ENCODE data around the gene ANKRD27. TPM values are rescaled to one million over a fixed set of nuclear protein-coding genes. Genes with fewer than 3 reads are reported as not detected.
A peak's percentile ranks its signal among the peaks of the same experiment; 100 is the strongest.
"Not testable (repeated sequence)": the region's sequence is repeated elsewhere in the genome, so short reads cannot be mapped to it uniquely, and the experiment has no call there.

The ANKRD27 gene
- total RNA-seq (2014; rRNA removed; shearing (Covaris generic)) = 37.5 and 45.3 TPM in 2 replicates
- 25.0 and 29.2 TPM in 2 replicates for polyA plus RNA-seq (2015; cell fraction: cytosol; rRNA removed)
- 44.0 and 46.6 TPM in 2 replicates for polyA plus RNA-seq (2015; cell fraction: nucleus; rRNA removed)

DNA sequence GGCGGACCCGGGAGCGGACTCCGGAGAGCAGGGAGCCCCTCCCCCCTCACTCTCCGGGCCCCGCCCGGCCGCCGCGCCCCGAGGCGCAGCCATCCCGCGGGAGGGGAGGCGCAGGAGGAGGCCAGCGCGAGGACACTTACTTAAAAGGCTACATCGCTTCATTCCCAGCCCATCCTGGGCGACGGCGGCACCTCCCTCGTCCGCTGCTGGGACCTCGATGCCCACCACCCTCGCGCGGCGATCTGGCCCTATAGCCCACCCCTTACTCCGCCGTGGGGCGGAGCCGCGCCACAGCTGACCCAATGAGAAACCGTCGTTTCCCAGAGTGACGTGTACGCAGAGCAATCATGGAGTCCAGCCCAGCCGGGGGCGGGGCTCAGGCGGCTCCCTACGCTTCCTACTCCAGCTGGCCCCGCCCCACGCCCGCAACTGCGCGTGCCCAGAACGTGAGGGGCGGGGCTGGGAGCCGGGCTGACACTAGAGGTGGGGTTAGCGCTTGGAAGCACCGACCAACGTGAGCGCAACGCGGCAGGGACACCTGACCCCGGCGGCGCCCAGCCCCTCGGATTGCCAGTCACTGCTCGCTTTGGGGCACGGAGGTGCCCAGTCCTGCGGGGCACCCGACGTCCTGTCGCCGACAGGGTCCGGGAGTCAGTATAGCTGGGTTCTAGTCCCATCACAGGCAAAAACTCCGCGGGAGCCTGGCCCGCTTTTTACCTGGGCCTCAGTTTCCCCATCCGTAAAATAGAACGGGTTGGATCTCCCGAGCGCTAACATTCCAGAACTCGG is at the start of gene ANKRD27:
Gene ANKRD27, minus strand, starts transcription at position 250 of the 789 bp plus-strand sequence. CDS start 16,165 bp downstream, outside the sequence.
- peak; percentile 97 for DNase-seq (ENCODE audit: low read depth)

- DNase-seq (ENCODE audit: low read depth) = no peak
Observed at GRCh38 chr19:32720936-32721250, 45.9 kb upstream of the ANKRD27 start.

DNA sequence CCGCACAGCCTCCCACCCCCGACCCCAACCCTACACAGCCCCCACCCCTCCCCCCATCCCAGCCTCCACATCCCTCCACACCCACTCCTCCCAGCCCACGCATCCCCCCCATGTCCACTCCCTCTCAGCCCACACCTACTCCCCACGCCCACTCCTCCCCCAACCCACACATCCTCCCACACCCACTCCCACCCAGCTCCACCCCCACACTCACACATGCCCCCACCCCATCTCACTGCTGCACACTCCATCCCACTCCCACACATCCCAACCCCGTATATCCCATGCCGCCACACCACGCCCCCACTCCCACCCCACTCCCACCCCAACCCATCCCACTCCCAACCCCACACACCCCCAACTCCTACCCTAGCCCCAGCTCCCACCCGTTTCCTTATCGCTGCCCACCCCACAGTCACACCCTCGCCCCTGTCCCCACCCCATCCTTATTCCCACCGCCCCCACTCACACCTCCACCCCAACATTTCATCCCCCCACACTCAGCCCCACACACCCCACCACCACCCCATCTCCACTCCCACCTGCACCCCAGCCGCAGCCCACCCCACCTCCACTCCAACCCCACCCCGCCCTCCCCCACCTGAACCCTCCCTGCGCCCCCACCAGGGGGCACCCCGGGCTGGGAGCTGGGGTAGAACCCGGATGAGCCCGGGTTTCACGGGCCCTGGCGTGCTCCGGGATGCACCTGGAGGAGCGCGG is 45.4 kb upstream of the ANKRD27 start:
- DNase-seq (ENCODE audit: low read depth) = no peak

- no peak for DNase-seq (ENCODE audit: low read depth)
Observed at GRCh38 chr19:32719611-32720059, 44.7 kb upstream of the ANKRD27 start, which contains the start of gene TDRD12. Gene TDRD12, plus strand, starts transcription at chr19:32719767. Its CDS starts 306 bp downstream, at chr19:32720073.

DNA sequence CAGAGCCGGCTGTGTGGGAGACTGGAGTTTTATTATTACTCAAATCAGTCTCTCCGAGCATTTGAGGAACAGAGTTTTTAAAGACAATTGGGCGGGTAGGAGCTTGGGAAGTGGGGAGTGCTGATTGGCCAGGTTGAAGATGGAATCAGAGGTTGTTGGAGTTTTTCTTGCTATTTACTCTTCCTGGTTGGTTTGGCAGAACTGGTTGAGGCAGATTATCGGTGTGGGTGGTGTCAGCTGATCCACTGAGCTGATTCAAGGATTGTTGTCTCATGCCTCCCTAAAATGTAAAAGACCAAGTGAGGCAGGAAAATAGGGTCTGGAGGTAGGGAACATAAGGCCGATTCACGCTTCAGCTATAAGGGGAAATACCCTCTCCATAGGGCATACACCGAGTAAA is 43.3 kb upstream of the ANKRD27 start:
- DNase-seq (ENCODE audit: low read depth) = no peak

DNA sequence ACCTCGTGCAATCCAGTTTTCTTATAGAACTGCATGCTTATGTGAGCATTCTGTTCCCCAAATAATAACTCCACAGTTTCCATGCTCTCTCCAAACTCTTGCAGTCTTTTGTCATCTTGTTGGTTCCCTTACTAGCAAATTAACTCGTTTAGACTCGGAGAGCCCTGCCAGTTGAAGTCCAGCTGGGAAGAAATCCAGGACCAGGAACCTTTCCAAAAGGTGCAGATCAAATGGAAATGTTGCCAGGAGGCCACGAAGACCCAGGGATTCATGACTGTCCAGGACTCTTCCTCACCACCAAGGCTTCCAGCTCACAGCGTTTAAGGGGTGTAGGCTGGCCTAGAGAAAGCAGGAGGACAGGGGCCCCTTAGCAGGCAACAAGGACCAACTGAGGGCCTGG is 42.5 kb upstream of the ANKRD27 start:
- no peak for DNase-seq (ENCODE audit: low read depth)

GRCh38 chr19:32716203-32716602 is 41.2 kb upstream of the ANKRD27 start:
- DNase-seq (ENCODE audit: low read depth) = not testable (repeated sequence)

GRCh38 chr19:32711747-32712146 is 36.8 kb upstream of the ANKRD27 start:
- DNase-seq (ENCODE audit: low read depth) = no peak

DNA sequence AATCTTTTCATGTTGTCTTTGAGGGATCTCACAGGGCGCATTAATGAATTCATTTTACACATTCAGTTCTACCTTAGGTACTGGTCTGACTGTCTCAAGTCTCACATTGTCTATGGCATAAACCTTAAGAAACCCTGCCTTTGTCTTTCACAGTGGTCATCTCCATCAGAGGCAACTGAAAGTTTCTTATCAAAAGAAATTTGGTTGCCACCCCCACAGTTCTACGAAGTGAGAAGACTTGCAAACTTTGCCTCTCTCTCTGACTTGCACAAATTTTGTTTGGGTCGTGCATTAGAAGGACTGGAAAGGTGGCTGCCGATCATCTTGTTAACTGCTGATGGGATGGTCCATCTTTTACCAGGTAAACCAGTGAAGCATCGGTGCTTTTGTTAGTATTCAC is 34.1 kb upstream of the ANKRD27 start:
- no peak for DNase-seq (ENCODE audit: low read depth)

GRCh38 chr19:32708457-32708856 is 33.5 kb upstream of the ANKRD27 start:
- no peak for DNase-seq (ENCODE audit: low read depth)

DNA sequence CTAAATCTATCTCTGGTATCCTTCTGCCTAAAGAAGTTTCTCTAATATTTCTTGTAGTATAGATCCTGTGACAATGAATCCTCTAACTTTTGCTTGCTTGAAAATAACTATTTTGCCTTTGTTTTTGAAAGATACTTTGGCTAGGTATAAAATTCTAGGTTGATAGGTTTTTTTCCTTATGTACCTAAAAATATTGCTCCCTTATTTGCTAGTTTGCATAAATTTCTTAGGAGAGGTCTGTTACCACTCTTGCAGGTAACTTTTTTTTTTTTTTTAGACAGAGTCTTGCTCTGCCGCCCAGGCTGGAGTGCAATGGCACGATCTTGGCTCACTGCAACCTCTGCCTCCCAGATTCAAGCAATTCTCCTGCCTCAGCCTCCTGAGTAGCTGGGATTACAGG is 29.0 kb upstream of the ANKRD27 start:
- DNase-seq (ENCODE audit: low read depth) = not testable (repeated sequence)

DNA sequence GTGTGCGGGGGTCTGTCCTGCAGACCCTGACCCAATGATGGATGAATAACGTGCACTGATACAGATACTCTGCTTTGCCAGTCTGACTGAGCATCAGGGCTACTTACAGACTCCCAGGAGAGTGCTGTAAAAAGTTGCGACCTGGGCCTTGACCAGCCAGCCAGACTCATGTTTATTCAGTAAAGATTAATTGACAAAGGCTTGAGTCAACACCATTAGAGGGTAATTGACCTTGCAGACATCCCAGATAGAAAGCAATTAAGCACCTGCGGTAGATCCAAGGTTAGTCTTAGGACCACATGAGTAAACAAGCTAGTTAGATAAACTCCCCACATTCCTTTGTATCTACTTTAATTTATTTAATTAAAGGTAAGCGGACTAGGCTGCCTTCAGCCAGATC is 27.0 kb upstream of the ANKRD27 start:
- DNase-seq (ENCODE audit: low read depth) = no peak

DNA sequence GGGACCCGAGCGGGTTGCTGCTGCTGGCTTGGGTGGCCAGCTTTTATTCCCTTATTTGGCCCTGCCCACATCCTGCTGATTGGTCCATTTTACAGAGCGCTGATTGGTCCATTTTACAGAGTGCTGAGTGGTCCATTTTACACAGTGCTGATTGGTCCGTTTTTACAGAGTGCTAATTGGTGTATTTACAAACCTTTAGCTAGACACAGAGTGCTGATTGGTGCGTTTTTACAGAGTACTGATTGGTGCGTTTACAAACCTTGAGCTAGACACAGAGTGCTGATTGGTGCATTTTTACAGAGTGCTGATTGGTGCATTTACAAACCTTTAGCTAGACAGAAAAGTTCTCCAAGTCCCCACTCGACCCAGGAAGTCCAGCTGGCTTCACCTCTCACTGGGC is 25.1 kb upstream of the ANKRD27 start:
- DNase-seq (ENCODE audit: low read depth) = not testable (repeated sequence)

GRCh38 chr19:32696771-32697170 is 21.8 kb upstream of the ANKRD27 start:
- DNase-seq (ENCODE audit: low read depth) = not testable (repeated sequence)

DNA sequence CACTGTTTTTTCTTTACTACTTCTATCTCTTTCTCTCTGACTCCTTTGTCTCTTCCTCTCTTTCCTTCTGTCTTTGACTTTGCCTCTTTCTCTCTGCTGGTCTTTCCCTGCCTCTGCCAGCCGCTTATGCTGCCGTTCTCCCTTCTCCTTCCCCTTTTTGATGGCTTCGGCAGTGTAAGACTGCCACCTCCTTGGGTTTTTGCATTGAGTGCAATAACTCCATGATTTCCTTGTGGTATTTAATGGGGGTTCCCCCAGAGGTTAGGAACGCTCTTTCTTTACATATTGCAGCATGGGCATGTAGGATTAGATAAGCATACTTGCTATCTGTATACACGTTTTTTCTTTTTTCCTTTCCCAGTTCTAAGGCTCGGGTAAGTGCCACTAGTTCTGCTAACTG is 20.5 kb upstream of the ANKRD27 start:
- not testable (repeated sequence) for DNase-seq (ENCODE audit: low read depth)

DNA sequence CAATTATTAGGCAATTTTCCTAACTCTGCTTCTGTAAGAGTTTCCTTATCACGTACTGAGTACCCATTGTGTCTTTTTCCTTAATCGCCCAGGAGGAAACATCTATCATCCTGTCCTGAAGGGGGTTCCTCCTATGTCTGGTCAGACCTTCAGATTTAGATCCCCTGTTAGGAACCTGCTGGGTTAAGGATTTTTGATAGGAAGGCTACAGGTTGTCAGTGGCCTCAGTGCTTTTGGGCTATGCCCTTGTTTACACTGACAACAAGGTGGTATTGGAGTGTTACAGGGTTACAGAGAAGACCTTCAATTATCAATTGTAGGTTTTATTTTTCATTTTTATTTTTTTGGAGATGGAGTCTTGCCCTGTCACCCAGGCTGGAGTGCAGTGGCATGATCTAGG is 19.9 kb upstream of the ANKRD27 start:
- DNase-seq (ENCODE audit: low read depth) = not testable (repeated sequence)

GRCh38 chr19:32694316-32694715 is 19.3 kb upstream of the ANKRD27 start:
- DNase-seq (ENCODE audit: low read depth) = not testable (repeated sequence)

- peak; percentile 24 for DNase-seq (ENCODE audit: low read depth)
Observed at GRCh38 chr19:32693151-32694108, 18.4 kb upstream of the ANKRD27 start.

DNA sequence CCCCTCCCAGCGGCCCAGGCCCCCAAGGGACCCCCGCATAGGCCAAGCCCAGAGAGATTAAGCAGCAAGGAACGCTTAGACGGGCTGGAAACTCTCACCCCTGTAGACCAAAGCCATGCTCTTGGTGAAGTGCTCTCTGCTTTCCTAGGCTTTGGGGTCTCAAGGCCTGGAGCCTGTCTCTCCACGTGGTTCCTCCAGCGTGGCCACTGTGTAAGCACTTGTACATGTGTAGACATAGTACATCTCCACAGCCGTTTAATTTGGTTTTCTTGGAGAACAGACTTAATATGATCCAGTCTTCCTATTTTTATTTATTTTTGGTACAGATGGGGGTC is 17.7 kb upstream of the ANKRD27 start:
- DNase-seq (ENCODE audit: low read depth) = peak; percentile 11

DNA sequence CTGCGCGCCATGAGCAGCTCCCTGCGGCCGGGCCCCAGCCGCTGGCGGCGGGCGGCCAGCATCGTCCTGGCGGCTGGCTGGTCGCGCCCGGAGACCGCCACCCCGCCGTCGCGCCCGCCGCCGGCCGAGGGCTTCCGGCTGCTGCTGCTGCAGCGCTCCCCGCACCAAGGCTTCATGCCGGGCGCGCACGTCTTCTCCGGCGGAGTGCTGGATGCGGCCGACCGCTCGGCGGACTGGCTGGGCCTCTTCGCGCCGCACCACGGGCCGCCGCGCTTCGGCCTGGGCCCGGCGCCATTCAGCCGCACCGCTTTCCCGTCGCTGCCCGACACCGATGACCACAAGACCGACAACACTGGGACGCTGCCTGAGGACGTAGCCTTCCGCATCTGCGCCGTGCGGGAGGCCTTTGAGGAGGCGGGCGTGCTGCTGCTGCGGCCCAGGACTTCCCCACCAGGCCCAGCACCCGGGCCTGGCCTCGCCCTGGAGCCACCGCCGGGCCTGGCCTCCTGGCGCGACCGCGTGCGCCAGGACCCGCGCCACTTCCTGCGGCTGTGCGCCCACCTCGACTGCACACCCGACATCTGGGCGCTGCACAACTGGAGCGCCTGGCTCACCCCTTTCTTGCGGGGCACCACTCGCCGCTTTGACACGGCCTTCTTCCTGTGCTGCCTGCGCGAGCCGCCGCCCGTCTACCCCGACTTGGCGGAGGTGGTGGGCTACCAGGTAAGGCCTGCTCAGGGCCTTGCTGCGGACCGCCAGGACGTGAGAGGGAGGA is 17.2 kb upstream of the ANKRD27 start:
- peak; percentile 44 for DNase-seq (ENCODE audit: low read depth)
